HepG2 (cell line): ENCODE measurements around the gene GABRG3. TPM values are rescaled to one million over a fixed set of nuclear protein-coding genes. Genes with fewer than 3 reads are reported as not detected.

Experiments
- ATAC-seq: fragments of 200-7000 bp; cut with Tn5 transposase; 3 replicates; pipeline ENCODE4 v1.9.1; 2020; ENCODE audit warnings: mild to moderate bottlenecking, moderate library complexity
- BruUV-seq: library from RNA; stranded (reverse); fragments of 400-500 nt; replicated peaks from 2 replicates; lab custom pipeline; 2021; lab: Mats Ljungman, UMichigan
- CTCF ChIA-PET: fragments of 300-600 bp; formaldehyde crosslinking; extraction: SDS; loops from one replicate; lab custom pipeline; 2021; ENCODE audit warnings: low total read pairs, inconsistent platforms, low intra/inter-chr PET ratio; lab: Yijun Ruan, JAX
- POLR2A ChIA-PET: fragments of 350-600 bp; sonication (Branson Sonifier 250); formaldehyde crosslinking; loops from one replicate; lab custom pipeline; 2020; ENCODE audit warnings: antibody characterized with exemption, inconsistent platforms; lab: Yijun Ruan, JAX
- DNase-seq: peaks from one replicate; pipeline ENCODE4 v3.0.0-alpha.2; 2015; ENCODE audit warnings: low spot score
- FAIRE-seq: peaks from 3 replicates; lab custom pipeline; 2011; peaks lifted over from hg19 to GRCh38; lab: Jason Lieb, UNC
- H2AFZ ChIP-seq: one replicate; pipeline ENCODE4 v1.6.1; 2011; ENCODE audit warnings: low read length, inconsistent platforms
- H3K27ac ChIP-seq: fragments of 300-600 bp; 3 replicates; pipeline ENCODE4 v1.8.0; 2011; ENCODE audit warnings: mixed run types, mild to moderate bottlenecking, mixed read lengths, low read length, inconsistent platforms; ENCODE audit not compliant: insufficient read depth; ENCODE audit errors: extremely low read length
- H3K27me3 ChIP-seq, 2 experiments: fragments of 200-600 bp in 1 of 2; 2 replicates in 1 of 2; 3 replicates in 1 of 2; pipeline versions ENCODE4 v1.6.0 to v1.8.0; 2011; ENCODE audit warnings: low read length in 2 of 2, mild to moderate bottlenecking in 2 of 2, moderate library complexity in 2 of 2, inconsistent platforms in 1 of 2; ENCODE audit not compliant: insufficient read depth in 2 of 2, control insufficient read depth in 1 of 2
- H3K36me3 ChIP-seq, 2 experiments: fragments of 200-600 bp in 1 of 2; replicated peaks in 1 of 2; 2 replicates in 1 of 2; 3 replicates in 1 of 2; pipeline versions ENCODE4 v1.5.1 to v1.8.0; 2011; ENCODE audit warnings: low read length in 2 of 2, inconsistent platforms in 1 of 2; ENCODE audit not compliant: insufficient read depth in 2 of 2, control insufficient read depth in 1 of 2
- H3K4me1 ChIP-seq: 2 replicates; pipeline ENCODE4 v1.5.1; 2012; ENCODE audit warnings: low read length, inconsistent platforms; ENCODE audit not compliant: insufficient read depth
- H3K4me2 ChIP-seq: 2 replicates; pipeline ENCODE4 v1.6.0; 2011; ENCODE audit warnings: low read depth, low read length, inconsistent platforms
- H3K4me3 ChIP-seq, 3 experiments: fragments of 200-600 bp in 1 of 3; sonication (generic), shearing (Covaris generic) in 1 of 3; replicated peaks in 1 of 3; 2 replicates each; pipeline ENCODE4 v1.5.1; 2011 to 2016; ENCODE audit warnings: low read length in 3 of 3, inconsistent platforms in 2 of 3, low read depth in 2 of 3, mild to moderate bottlenecking in 2 of 3, control low read depth in 1 of 3, mixed read lengths in 1 of 3; ENCODE audit not compliant: insufficient read depth in 1 of 3
- H3K79me2 ChIP-seq: one replicate; pipeline ENCODE4 v1.6.1; 2011; ENCODE audit warnings: low read length, inconsistent platforms; ENCODE audit not compliant: insufficient read depth
- H3K9ac ChIP-seq: 2 replicates; pipeline ENCODE4 v1.6.0; 2011; ENCODE audit warnings: mild to moderate bottlenecking, low read depth, low read length, inconsistent platforms; ENCODE audit not compliant: insufficient read depth
- H3K9me3 ChIP-seq: 2 replicates; pipeline ENCODE4 v1.5.1; 2012; ENCODE audit warnings: mild to moderate bottlenecking, low read length
- H4K20me1 ChIP-seq: 2 replicates; pipeline ENCODE4 v1.6.0; 2011; ENCODE audit warnings: inconsistent platforms, mild to moderate bottlenecking, low read length, moderate library complexity; ENCODE audit not compliant: insufficient read depth
- ARID3A ChIP-seq: IDR thresholded peaks from 2 replicates; pipeline ENCODE4 v1.6.1; 2012; ENCODE audit warnings: low read depth, low read length, improper control_type of control experiment
- CBX2 ChIP-seq, 2 experiments: fragments of 200-600 bp in 1 of 2; sonication (generic); formaldehyde crosslinking in 1 of 2; IDR thresholded peaks; 2 replicates each; pipeline versions ENCODE4 v1.7.0 to v1.8.1; 2018 to 2022; ENCODE audit warnings: low read depth in 2 of 2, low read length in 1 of 2, mild to moderate bottlenecking in 1 of 2, missing genetic modification reagents in 1 of 2
- HIVEP1 ChIP-seq: sonication (generic); formaldehyde crosslinking; IDR thresholded peaks from 2 replicates; pipeline ENCODE4 v1.4.0; 2020; ENCODE audit warnings: mild to moderate bottlenecking, missing genetic modification reagents
- HOXA3 ChIP-seq: sonication (generic); formaldehyde crosslinking; IDR thresholded peaks from 2 replicates; pipeline ENCODE4 v1.5.0; 2020; ENCODE audit warnings: missing genetic modification reagents
- NCOA1 ChIP-seq: sonication (generic); formaldehyde crosslinking; IDR thresholded peaks from 2 replicates; pipeline ENCODE4 v1.9.0; 2021; ENCODE audit warnings: missing genetic modification reagents
- PHF20 ChIP-seq: sonication (generic); formaldehyde crosslinking; IDR thresholded peaks from 2 replicates; pipeline ENCODE4 v1.5.0; 2020; ENCODE audit warnings: mild to moderate bottlenecking, missing genetic modification reagents
- PITX1 ChIP-seq: sonication (generic); formaldehyde crosslinking; IDR thresholded peaks from 2 replicates; pipeline ENCODE4 v1.5.1; 2020; ENCODE audit warnings: mild to moderate bottlenecking, missing genetic modification reagents
- RARA ChIP-seq: IDR thresholded peaks from 2 replicates; pipeline ENCODE4 v1.6.1; 2016; ENCODE audit warnings: missing genetic modification reagents, missing compliant biosample characterization
- SRSF9 ChIP-seq: fragments of 200-400 bp; formaldehyde crosslinking; IDR thresholded peaks from 2 replicates; pipeline ENCODE4 v1.6.1; 2018; ENCODE audit warnings: borderline replicate concordance, mild to moderate bottlenecking, low read depth, low read length; ENCODE audit not compliant: insufficient read depth, poor library complexity, severe bottlenecking
- THAP8 ChIP-seq: sonication (generic); formaldehyde crosslinking; IDR thresholded peaks from 2 replicates; pipeline ENCODE4 v1.5.1; 2020; ENCODE audit warnings: missing genetic modification reagents, mild to moderate bottlenecking, borderline replicate concordance
- ZBTB7B ChIP-seq: sonication (generic); formaldehyde crosslinking; IDR thresholded peaks from 2 replicates; pipeline ENCODE4 v1.4.0; 2020; ENCODE audit warnings: missing genetic modification reagents
- ZNF414 ChIP-seq: sonication (generic); formaldehyde crosslinking; IDR thresholded peaks from 2 replicates; pipeline ENCODE4 v1.5.0; 2020; ENCODE audit warnings: missing genetic modification reagents
- ZNF749 ChIP-seq: sonication (generic); formaldehyde crosslinking; IDR thresholded peaks from 2 replicates; pipeline ENCODE4 v1.8.0; 2022; ENCODE audit warnings: mild to moderate bottlenecking, missing genetic modification reagents, moderate library complexity, borderline replicate concordance
- ZNF784 ChIP-seq: sonication (generic); formaldehyde crosslinking; IDR thresholded peaks from 2 replicates; pipeline ENCODE4 v1.5.1; 2020; ENCODE audit warnings: missing genetic modification reagents, mild to moderate bottlenecking, borderline replicate concordance
- ZSCAN29 ChIP-seq: sonication (generic); formaldehyde crosslinking; conservative IDR thresholded peaks from 2 replicates; pipeline ENCODE4 v1.4.0; 2020; ENCODE audit warnings: mild to moderate bottlenecking, missing genetic modification reagents
- WGBS: methylation state at CpG from one replicate; pipeline ENCODE4 v1.1.6; 2017; ENCODE audit warnings: low lambda C conversion rate; 5-methylcytosine and 5-hydroxymethylcytosine counted together
- in situ Hi-C: cut with HindIII; loops from 2 replicates; pipeline ENCODE4 v1.10.0; 2017; ENCODE audit warnings: low pct_unique_long_range_greater_than_20kb; ENCODE audit not compliant: extremely low pct_ligation_motif_present
- intact Hi-C: fragments of 100-400 bp; cut with micrococcal nuclease; formaldehyde crosslinking; loops from one replicate; pipeline ENCODE4 v1.10.0; 2022; ENCODE audit not compliant: unreplicated experiment
- polyA plus RNA-seq, 8 experiments: library from polyadenylated mRNA; depleted of rRNA in 3 of 8; stranded (reverse) in 7 of 8; unstranded in 1 of 8; fragments of >200 nt; fragmentation: Illumina TruSeq in 4 of 8; extraction: Trizol in 4 of 8; gene quantifications; 2 replicates each; pipeline versions ENCODE4 v1.2.1 to v1.2.3, GENCODE V29; 2011 to 2016; ENCODE audit warnings: low read depth in 4 of 8, missing spikeins in 1 of 8, mixed read lengths in 1 of 8; ENCODE audit not compliant: insufficient read depth in 1 of 8
- total RNA-seq, 5 experiments: library from RNA; depleted of rRNA; stranded (reverse); fragments of >200 nt; fragmentation: Illumina TruSeq; extraction: Trizol; gene quantifications; 2 replicates each; pipeline ENCODE4 v1.2.3, GENCODE V29; 2016; ENCODE audit warnings: low read depth in 1 of 5

GABRG3 gene
- total and polyA plus RNA-seq, 2 of the 13 experiments (the other 11 are each of a cell fraction or from before 2014, with no cell fraction given) = not detected

GRCh38 chr15:27486683-27487647, 516.0 kb downstream of the GABRG3 start (continued):
- TF ChIP-seq ARID3A = no peak
- TF ChIP-seq PITX1 = no peak
- no peak for TF ChIP-seq NCOA1
- no peak for TF ChIP-seq HOXA3 (CRISPR knock-in tag)

GRCh38 chr15:27487846-27488245, 516.9 kb downstream of the GABRG3 start:
- FAIRE-seq (no peak), DNase-seq (no peak), ATAC-seq (no peak)
- H3K27me3 ChIP-seq = no peaks in the 10 kb centered on the region
- intact Hi-C loops (no loop called here), in situ Hi-C loops (no loop called here)
- peaks cover 19% of the 10 kb centered on the region for H3K9me3 ChIP-seq
- ChIA-PET POLR2A (no interaction called here), CTCF (no interaction called here)
- no peak overlapping the region for H3K27ac ChIP-seq
- H3K79me2 ChIP-seq = no peaks in the 10 kb centered on the region
- H3K4me3 ChIP-seq = no peak overlapping the region
- no TSS peak for BruUV-seq
- no peak overlapping the region for H2AFZ ChIP-seq
- TF ChIP-seq ZBTB7B (CRISPR knock-in tag) = no peak
- no peak for TF ChIP-seq ZNF784
- no peak for TF ChIP-seq THAP8 (CRISPR knock-in tag)
- TF ChIP-seq CBX2 (IDR thresholded peaks at IDR 0.05; ENCODE audit: low read depth, low read length) = no peak
- no peak for TF ChIP-seq CBX2 (CRISPR knock-in tag; IDR thresholded peaks at IDR 0.05; ENCODE audit: low read depth)
- TF ChIP-seq ZNF414 = no peak
- TF ChIP-seq SRSF9 = no peak
- TF ChIP-seq ZNF749 (CRISPR knock-in tag) = no peak
- no peak for TF ChIP-seq RARA (CRISPR knock-in tag)
- no peak for TF ChIP-seq ZSCAN29 (CRISPR knock-in tag)
- no peak for TF ChIP-seq PHF20 (CRISPR knock-in tag)
- TF ChIP-seq HIVEP1 (CRISPR knock-in tag) = no peak
- H3K4me2 ChIP-seq = no peak overlapping the region
- no peaks in the 10 kb centered on the region for H3K36me3 ChIP-seq
- H3K4me1 ChIP-seq = no peaks in the 10 kb centered on the region
- 18% methylated on average over 6 of the region's 11 CpGs for WGBS
- H4K20me1 ChIP-seq = no peaks in the 10 kb centered on the region
- H3K9ac ChIP-seq = no peak overlapping the region
